ENCODE measurements around the gene CAPN15. TPM values are rescaled to one million over a fixed set of nuclear protein-coding genes. Genes with fewer than 3 reads are reported as not detected.
"Not testable (repeated sequence)": the region's sequence is repeated elsewhere in the genome, so short reads cannot be mapped to it uniquely, and the experiment has no call there.

CAPN15 gene
- total RNA-seq, 2 experiments from 2014 or later, result 54.4 to 56.9 TPM

DNA sequence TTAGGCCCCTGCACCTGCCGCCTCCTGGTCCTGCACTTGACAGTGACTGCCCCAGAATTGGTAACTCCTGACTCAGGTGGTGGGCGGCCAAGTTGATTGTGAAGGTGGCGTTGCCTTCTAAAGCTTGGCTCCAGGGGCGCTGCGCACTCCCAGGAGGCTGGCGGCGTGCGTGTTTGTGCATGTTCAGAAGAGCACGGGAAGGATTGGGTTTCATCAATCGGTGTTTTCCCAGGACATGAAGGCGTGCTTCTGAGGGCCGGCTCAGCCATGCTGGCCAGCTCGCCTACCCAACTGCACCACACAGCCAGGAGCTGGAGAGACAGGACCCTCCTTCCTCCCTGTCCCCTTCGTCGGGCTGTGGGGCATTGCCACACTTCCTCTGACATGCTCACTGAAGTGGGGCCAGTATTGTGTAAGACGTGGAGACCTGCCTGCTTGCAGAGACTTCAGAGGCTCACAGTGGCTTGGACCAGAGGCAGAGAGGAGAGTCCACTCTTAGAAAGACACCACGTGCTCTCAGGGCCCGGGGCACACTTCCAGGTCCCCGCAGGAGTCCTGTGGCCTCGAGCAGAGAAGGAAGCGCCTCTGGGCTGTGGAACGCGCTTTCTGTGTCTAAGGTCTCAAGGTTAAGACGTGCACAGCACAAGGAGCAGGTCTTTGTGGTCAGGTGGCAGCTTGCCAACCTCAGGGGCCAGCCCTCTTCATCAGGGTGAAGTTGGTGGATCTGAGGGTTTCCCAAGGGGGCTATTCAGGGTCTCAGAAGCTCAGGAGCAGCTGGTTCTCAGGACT is 65.2 kb downstream of the CAPN15 start:
- Mint-ChIP-seq H3K4me3 (no peak overlapping the region), H3K36me3 (ENCODE audit: low read depth) (peaks cover 1% of the 10 kb centered on the region), H3K4me1 (ENCODE audit: low read depth) (peaks cover 26% of the 10 kb centered on the region), H3K27me3 (ENCODE audit: low read depth) (no peaks in the 10 kb centered on the region), H3K27ac (no peak overlapping the region), H3K9me3 (no peaks in the 10 kb centered on the region)
- intact Hi-C loops (cut with micrococcal nuclease), result no loop called here
- CTCF ChIA-PET, result no interaction called here
- no peak for DNase-seq

DNA sequence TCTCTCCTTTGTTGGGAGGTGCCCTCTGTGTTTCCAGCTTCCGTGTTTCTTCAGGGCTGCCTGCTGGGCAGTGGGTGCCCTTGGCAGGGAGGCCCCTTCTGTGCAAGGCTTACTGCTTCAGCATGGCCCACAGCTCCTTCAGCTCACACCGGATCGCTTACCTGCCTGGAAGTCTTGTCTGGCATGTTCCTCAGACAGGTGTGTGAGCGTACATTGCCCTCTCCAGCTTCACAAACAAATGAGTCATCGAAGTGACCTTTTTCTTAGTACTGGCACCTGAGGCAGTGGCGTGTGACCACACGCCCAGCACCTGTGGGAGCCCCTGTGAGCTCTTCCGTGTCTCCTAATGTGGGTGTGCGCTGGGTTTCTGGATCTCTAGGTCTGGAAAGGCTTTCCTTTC is 65.9 kb downstream of the CAPN15 start:
- no peak overlapping the region for H3K4me3 Mint-ChIP-seq
- no peak overlapping the region for H3K27ac Mint-ChIP-seq
- H3K27me3 Mint-ChIP-seq (ENCODE audit: low read depth), result no peaks in the 10 kb centered on the region
- peaks cover 22% of the 10 kb centered on the region for H3K4me1 Mint-ChIP-seq (ENCODE audit: low read depth)
- DNase-seq, result no peak
- intact Hi-C loops (cut with micrococcal nuclease), result no loop called here
- no peaks in the 10 kb centered on the region for H3K9me3 Mint-ChIP-seq
- CTCF ChIA-PET, result no interaction called here
- H3K36me3 Mint-ChIP-seq (ENCODE audit: low read depth), result peaks cover under 1% of the 10 kb centered on the region

DNA sequence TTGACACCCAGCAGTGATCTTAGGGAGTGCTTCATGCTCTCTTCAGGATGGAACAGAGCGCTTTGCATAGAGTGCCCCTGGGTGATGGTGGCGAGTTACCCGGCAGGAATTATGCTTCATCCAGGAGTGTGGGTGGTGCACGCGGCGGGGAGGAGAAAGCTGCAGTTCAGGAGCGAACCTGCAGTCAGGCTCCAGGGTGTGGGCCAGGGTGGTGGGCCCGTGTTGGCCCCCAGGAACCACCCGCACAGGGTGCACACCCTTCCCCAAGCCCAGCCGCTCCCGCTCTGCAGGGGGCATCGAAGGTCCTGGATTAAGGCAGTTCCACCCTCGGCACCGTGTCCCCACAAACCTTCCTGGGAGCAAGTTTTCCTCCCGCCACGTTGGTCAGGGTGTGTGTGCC is 66.3 kb downstream of the CAPN15 start:
- Mint-ChIP-seq H3K27ac (no peak overlapping the region), H3K27me3 (ENCODE audit: low read depth) (no peaks in the 10 kb centered on the region), H3K4me1 (ENCODE audit: low read depth) (peaks cover 22% of the 10 kb centered on the region), H3K36me3 (ENCODE audit: low read depth) (no peaks in the 10 kb centered on the region), H3K9me3 (no peaks in the 10 kb centered on the region), H3K4me3 (no peak overlapping the region)
- CTCF ChIA-PET, result no interaction called here
- DNase-seq, result no peak
- intact Hi-C loops (cut with micrococcal nuclease), result no loop called here

DNA sequence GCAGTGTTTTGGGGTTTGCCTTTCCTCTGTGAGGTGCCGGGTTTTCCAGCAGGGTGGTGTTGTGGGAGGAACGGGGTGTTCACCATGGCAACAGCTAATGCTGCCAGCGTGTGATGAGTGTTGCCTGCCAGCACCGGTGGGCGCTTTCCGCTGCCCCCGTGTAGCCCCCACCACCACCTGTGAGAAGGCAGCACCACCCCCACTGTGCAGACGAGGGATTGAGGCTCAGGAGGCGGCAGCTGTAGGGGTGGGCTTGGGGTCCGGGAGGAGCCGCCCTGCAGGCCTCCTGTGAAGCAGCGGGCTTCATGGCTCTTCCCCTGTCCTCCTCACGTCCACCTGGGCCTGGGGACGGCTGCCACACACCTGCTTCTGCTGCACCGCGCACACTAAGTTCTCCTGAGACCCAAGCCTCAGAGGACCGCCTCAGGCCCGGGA is 67.6 kb downstream of the CAPN15 start:
- no peak overlapping the region for H3K4me3 Mint-ChIP-seq
- no peak for DNase-seq
- CTCF ChIA-PET, result interaction anchor here (0.7 kb wide), 1 partner anchor 55 kb away, joined by 3 read pairs; no protein-coding TSS in a partner anchor
- H3K27me3 Mint-ChIP-seq (ENCODE audit: low read depth), result no peaks in the 10 kb centered on the region
- H3K27ac Mint-ChIP-seq, result no peak overlapping the region
- intact Hi-C loops (cut with micrococcal nuclease), result no loop called here
- H3K4me1 Mint-ChIP-seq (ENCODE audit: low read depth), result peaks cover 22% of the 10 kb centered on the region
- H3K9me3 Mint-ChIP-seq, result no peaks in the 10 kb centered on the region
- no peaks in the 10 kb centered on the region for H3K36me3 Mint-ChIP-seq (ENCODE audit: low read depth)

DNA sequence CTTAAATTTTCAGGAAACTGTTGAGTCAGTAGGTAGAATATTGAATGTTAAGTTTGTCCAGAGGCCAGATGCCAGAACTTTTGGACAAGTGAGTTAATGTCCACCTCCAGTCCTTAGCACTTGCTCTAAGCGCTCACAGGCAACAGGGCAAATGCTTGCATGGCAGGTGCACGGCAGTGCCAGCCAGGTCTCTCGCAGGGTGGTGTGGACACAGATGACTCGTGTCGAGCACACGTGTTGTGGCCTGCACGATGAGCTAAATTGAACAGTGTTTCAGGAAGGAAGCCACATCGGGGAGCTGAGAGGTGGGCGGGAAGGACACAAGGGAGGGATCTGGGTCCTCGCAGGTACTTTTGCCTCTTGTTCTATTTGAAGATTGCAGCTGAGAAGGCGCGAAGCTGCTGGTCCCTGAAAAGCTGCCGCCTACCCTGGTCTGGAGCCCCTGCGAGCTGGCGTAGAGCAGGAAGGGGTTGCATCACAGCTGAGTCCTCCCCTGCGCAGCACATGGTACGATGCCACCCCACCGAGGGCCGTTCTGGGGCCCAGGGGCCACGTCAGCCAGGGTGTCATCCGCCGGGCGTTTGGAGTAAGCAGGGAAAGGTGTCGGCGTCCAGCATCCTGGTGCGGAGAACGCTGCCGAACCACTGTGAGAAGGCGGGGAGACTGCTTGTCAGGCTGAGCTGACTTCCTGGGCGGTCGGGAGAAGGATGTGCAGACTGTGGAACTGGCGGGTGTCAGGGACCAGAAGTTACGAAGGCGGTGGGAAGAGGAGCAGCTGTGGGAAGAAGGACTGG is 68.6 kb downstream of the CAPN15 start:
- Mint-ChIP-seq H3K4me1 (ENCODE audit: low read depth) (peaks cover 17% of the 10 kb centered on the region), H3K4me3 (no peak overlapping the region), H3K9me3 (no peaks in the 10 kb centered on the region), H3K36me3 (ENCODE audit: low read depth) (no peaks in the 10 kb centered on the region), H3K27me3 (ENCODE audit: low read depth) (no peaks in the 10 kb centered on the region), H3K27ac (no peak overlapping the region)
- intact Hi-C loops (cut with micrococcal nuclease), result no loop called here
- CTCF ChIA-PET, result interaction anchor here (0.7 to 1.0 kb wide), 2 partner anchors 14 to 54 kb away, joined by 3 read pairs; no protein-coding TSS in a partner anchor
- no peak for DNase-seq

DNA sequence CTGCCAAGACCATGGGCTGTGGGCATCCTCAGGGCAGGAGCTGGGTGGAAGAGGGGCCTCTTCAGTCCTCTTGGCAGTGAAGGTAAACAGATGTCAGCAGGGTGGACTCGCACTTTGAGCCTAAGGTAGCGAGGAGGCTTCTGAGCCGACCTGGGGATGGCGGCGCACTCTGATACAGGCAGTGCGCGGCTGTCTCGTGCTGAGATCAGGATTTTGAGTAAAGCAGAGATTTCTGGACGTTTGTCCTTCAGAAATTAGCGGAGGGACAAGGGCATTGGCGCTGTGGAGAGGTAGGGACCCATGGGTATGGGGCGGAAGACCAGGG is 69.2 kb downstream of the CAPN15 start:
- CTCF ChIA-PET, result interaction anchor here (1.0 kb wide), 1 partner anchor 13 kb away, joined by 3 read pairs; no protein-coding TSS in a partner anchor
- intact Hi-C loops (cut with micrococcal nuclease), result no loop called here
- H3K36me3 Mint-ChIP-seq (ENCODE audit: low read depth), result no peaks in the 10 kb centered on the region
- no peaks in the 10 kb centered on the region for H3K27me3 Mint-ChIP-seq (ENCODE audit: low read depth)
- H3K27ac Mint-ChIP-seq, result no peak overlapping the region
- peaks cover 15% of the 10 kb centered on the region for H3K4me1 Mint-ChIP-seq (ENCODE audit: low read depth)
- no peaks in the 10 kb centered on the region for H3K9me3 Mint-ChIP-seq
- H3K4me3 Mint-ChIP-seq, result no peak overlapping the region
- no peak for DNase-seq

DNA sequence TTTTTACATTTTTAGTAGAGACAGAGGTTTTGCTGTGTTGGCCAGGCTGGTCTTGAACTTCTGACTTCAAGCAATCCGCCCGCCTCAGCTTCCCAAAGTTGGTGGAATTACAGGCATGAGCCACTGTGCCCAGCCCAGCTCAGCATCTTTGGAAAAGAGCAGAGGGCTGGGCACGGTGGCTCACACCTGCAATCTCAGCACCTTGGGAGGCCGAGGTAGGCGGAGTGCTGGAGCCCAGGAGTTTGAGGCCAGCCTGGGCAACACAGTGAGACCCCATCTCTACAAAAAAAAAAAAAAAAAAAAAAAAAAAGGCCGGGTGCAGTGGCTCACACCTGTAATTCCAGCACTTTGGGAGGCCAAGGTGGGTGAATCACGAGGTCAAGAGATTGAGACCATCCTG is 70.1 kb downstream of the CAPN15 start:
- H3K9me3 Mint-ChIP-seq; H3K4me3 Mint-ChIP-seq; intact Hi-C loops (cut with micrococcal nuclease); H3K27me3 Mint-ChIP-seq (ENCODE audit: low read depth); DNase-seq; H3K4me1 Mint-ChIP-seq (ENCODE audit: low read depth); H3K36me3 Mint-ChIP-seq (ENCODE audit: low read depth); H3K27ac Mint-ChIP-seq: not testable (repeated sequence)
- CTCF ChIA-PET, result interaction anchor here (0.9 to 1.0 kb wide), 2 partner anchors 11 to 123 kb away, joined by 3 read pairs; partner anchors contain the start of gene ANTKMT

DNA sequence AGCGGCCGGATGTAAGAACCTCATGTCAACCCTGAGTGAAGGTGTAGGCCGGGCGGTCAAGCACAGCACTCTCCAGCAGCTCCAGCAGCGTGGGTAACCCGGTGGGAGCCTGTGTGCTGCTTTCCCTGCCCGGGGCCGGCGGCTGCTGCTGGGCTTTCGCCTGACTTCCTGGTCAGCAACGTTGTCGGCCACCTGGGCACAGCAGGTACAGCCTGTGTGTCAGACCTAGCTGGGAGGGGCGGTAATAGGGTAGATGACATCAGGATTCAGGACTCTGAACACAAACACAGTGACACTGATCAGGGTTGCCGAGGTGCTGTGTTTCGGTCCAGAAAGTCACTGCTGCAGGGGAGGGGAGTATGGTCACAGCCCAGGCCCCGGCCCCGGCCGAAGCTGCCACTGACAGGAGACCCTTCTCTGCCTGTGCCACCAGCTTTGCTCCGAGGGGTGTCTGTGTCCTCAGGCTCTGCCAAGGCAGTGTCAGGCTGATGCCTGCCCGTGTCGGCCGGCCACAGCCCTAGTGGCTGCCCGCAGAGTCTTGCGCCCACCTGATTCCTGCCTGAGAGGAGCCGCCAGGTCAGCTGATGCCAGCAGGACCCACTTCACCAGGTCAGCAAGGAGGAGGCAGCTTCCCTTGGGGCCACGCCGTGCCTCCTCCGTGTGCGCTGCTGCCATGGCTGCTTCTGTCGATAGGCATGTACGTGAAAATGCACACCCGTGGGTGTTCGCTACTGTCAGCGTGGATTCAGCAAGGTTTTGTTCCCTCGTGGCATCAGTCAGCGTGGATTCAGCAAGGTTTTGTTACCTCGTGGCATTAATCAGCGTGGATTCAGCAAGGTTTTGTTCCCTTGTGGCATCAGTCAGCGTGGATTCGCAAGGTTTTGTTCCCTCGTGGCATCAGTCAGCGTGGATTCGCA is 71.6 kb downstream of the CAPN15 start:
- Mint-ChIP-seq H3K4me1 (ENCODE audit: low read depth) (peaks cover 9% of the 10 kb centered on the region), H3K4me3 (no peak overlapping the region), H3K27ac (no peak overlapping the region), H3K36me3 (ENCODE audit: low read depth) (no peaks in the 10 kb centered on the region), H3K27me3 (ENCODE audit: low read depth) (no peaks in the 10 kb centered on the region), H3K9me3 (no peaks in the 10 kb centered on the region)
- CTCF ChIA-PET, result interaction anchor here (1.2 kb wide), 1 partner anchor 11 kb away, joined by 4 read pairs; no protein-coding TSS in a partner anchor
- no peak for DNase-seq
- intact Hi-C loops (cut with micrococcal nuclease), result no loop called here

DNA sequence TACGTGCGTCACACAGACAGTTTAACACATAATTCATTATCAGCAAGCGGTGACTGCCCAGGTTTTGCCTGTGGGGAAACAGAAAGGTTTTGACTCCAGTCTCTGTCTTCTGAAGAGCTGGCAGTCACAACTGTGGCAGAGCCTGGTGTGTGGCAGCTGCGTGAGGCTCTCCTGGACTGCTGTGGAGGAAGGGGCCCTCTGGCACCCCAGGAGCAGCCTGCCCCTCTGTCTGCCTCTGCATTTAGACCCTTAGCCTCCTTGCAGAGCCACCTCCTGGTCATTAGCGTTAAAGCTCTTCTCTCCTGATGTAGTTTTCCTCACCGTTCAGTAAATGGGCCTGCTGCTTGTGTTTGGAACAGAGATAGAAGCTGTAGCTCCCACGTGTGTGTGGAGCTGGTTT is 73.3 kb downstream of the CAPN15 start:
- no peak for DNase-seq
- Mint-ChIP-seq H3K27ac (no peak overlapping the region), H3K4me3 (no peak overlapping the region), H3K36me3 (ENCODE audit: low read depth) (no peaks in the 10 kb centered on the region), H3K27me3 (ENCODE audit: low read depth) (no peaks in the 10 kb centered on the region), H3K9me3 (no peaks in the 10 kb centered on the region), H3K4me1 (ENCODE audit: low read depth) (peaks cover 8% of the 10 kb centered on the region)
- CTCF ChIA-PET, result interaction anchor here (0.9 kb wide), 1 partner anchor 75 kb away, joined by 3 read pairs; no protein-coding TSS in a partner anchor
- intact Hi-C loops (cut with micrococcal nuclease), result no loop called here

DNA sequence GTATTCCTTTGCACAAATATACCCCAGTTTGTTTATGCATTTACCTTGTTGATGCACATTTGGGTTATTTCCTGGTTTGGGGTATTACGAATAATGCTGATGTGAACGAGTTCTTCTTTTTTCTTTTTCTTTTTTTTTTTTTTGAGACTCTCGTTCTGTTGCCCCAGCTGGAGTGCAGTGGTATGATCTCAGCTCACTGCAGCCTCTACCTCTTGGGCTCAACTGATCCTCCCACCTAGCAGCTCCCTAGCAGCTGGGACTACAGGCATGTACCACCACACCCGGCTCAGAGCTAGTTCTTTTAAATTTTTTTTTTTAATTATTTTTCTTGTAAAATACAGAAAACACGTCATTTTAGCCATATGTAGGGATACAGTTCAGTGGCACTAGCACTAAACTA is 76.4 kb downstream of the CAPN15 start:
- intact Hi-C loops (cut with micrococcal nuclease), result no loop called here
- CTCF ChIA-PET, result no interaction called here
- Mint-ChIP-seq H3K27me3 (ENCODE audit: low read depth) (no peaks in the 10 kb centered on the region), H3K36me3 (ENCODE audit: low read depth) (no peaks in the 10 kb centered on the region), H3K9me3 (no peaks in the 10 kb centered on the region), H3K4me3 (no peak overlapping the region), H3K4me1 (ENCODE audit: low read depth) (peaks cover 14% of the 10 kb centered on the region), H3K27ac (no peak overlapping the region)
- no peak for DNase-seq

Measured in activated naive CD4-positive, alpha-beta T cell treated with anti-CD3 and anti-CD28 coated beads for 36 hours (primary cell).